Hepatocyte (in vitro differentiated cells): ENCODE measurements around the gene TRIM46. TPM values are rescaled to one million over a fixed set of nuclear protein-coding genes. Genes with fewer than 3 reads are reported as not detected.
A peak's percentile ranks its signal among the peaks of the same experiment; 100 is the strongest.

ENCODE experiments used
- DNase-seq: peaks from one replicate; pipeline ENCODE4 v3.0.0-alpha.2; 2016; ENCODE audit warnings: low spot score
- H2AFZ ChIP-seq: fragments of 200-600 bp; sonication (generic); 2 replicates; pipeline ENCODE4 v1.6.0; 2016; ENCODE audit warnings: antibody characterized with exemption, mild to moderate bottlenecking
- H3K27ac ChIP-seq: fragments of 200-600 bp; sonication (generic); 2 replicates; pipeline ENCODE4 v1.5.1; 2016; ENCODE audit warnings: mild to moderate bottlenecking
- H3K27me3 ChIP-seq: fragments of 200-600 bp; sonication (generic); 2 replicates; pipeline ENCODE4 v1.6.1; 2016
- H3K36me3 ChIP-seq: fragments of 200-600 bp; sonication (generic); replicated peaks from 2 replicates; pipeline ENCODE4 v1.5.1; 2016; ENCODE audit warnings: low read depth; ENCODE audit not compliant: insufficient read depth
- H3K4me1 ChIP-seq: fragments of 200-600 bp; sonication (generic); 2 replicates; pipeline ENCODE4 v1.5.1; 2016; ENCODE audit warnings: mild to moderate bottlenecking, moderate library complexity; ENCODE audit not compliant: insufficient read depth
- H3K4me2 ChIP-seq: fragments of 200-600 bp; sonication (generic); 2 replicates; pipeline ENCODE4 v1.6.0; 2016
- H3K4me3 ChIP-seq: fragments of 200-600 bp; sonication (generic); 2 replicates; pipeline ENCODE4 v1.5.1; 2016; ENCODE audit warnings: mild to moderate bottlenecking
- H3K79me2 ChIP-seq: fragments of 200-600 bp; sonication (generic); 2 replicates; pipeline ENCODE4 v1.6.0; 2017; ENCODE audit warnings: mild to moderate bottlenecking
- H3K9me2 ChIP-seq: fragments of 200-600 bp; sonication (generic); replicated peaks from 2 replicates; pipeline ENCODE4 v1.6.0; 2017; ENCODE audit warnings: mild to moderate bottlenecking; ENCODE audit not compliant: insufficient read depth
- H3K9me3 ChIP-seq: fragments of 200-600 bp; sonication (generic); 2 replicates; pipeline ENCODE4 v1.5.1; 2016; ENCODE audit warnings: low read depth, mild to moderate bottlenecking
- H4K20me1 ChIP-seq: fragments of 200-600 bp; sonication (generic); 2 replicates; pipeline ENCODE4 v1.6.0; 2016; ENCODE audit warnings: mild to moderate bottlenecking; ENCODE audit not compliant: insufficient read depth, poor library complexity, severe bottlenecking
- CTCF ChIP-seq: fragments of 200-600 bp; sonication (generic); IDR thresholded peaks from 2 replicates; pipeline ENCODE4 v1.5.1; 2016; ENCODE audit warnings: antibody characterized with exemption, mild to moderate bottlenecking; ENCODE audit not compliant: poor library complexity
- EZH2 ChIP-seq: fragments of 200-600 bp; sonication (generic); IDR thresholded peaks from 2 replicates; pipeline ENCODE4 v1.6.1; 2016; ENCODE audit warnings: antibody characterized with exemption, mild to moderate bottlenecking, borderline replicate concordance
- EZH2phosphoT487 ChIP-seq: fragments of 200-600 bp; sonication (generic); IDR thresholded peaks from one replicate; pipeline ENCODE4 v1.6.1; 2018; ENCODE audit warnings: antibody characterized with exemption, mild to moderate bottlenecking, low read depth, moderate library complexity; ENCODE audit not compliant: unreplicated experiment, severe bottlenecking
- WGBS: methylation state at CpG from one replicate; pipeline ENCODE4 v1.1.6; 2016; ENCODE audit warnings: low lambda C conversion rate; ENCODE audit errors: missing lambda C conversion rate; 5-methylcytosine and 5-hydroxymethylcytosine counted together
- polyA plus RNA-seq: library from polyadenylated mRNA; unstranded; fragments of >200 nt; fragmentation: Nextera tagmentation; extraction: Ambion mirVana; gene quantifications from 2 replicates; pipeline ENCODE4 v1.2.1, GENCODE V29; 2016
- total RNA-seq: library from RNA; depleted of rRNA; stranded (reverse); fragments of >200 nt; gene quantifications from 2 replicates; pipeline ENCODE4 v1.2.3, GENCODE V29; 2014

TRIM46 gene
- total and polyA plus RNA-seq, 2 experiments from 2014 or later: 1.2 to 2.1 TPM

GRCh38 chr1:155134880-155135414, 38.7 kb upstream of the TRIM46 start:
- Histone ChIP-seq H3K9me3 (no peaks in the 10 kb centered on the region), H3K27me3 (no peaks in the 10 kb centered on the region), H3K79me2 (peaks cover 53% of the 10 kb centered on the region), H2AFZ (no peak overlapping the region), H3K4me3 (peak overlapping the region; percentile 46), H3K9me2 (no peaks in the 10 kb centered on the region), H3K36me3 (no peaks in the 10 kb centered on the region), H4K20me1 (no peaks in the 10 kb centered on the region), H3K4me1 (peaks cover 37% of the 10 kb centered on the region), H3K27ac (peak overlapping the region; percentile 99), H3K4me2 (peak overlapping the region; percentile 81)
- TF ChIP-seq EZH2 (no peak), EZH2phosphoT487 (no peak), CTCF (no peak)
- WGBS: 11% methylated on average over 18 of the region's 18 CpGs
- DNase-seq: peak; percentile 97

- peak within 1 kb of the TSS; percentile 81 for H3K4me2 ChIP-seq
- peaks cover 37% of the 10 kb centered on the region for H3K4me1 ChIP-seq
- H3K4me3 ChIP-seq: peak within 1 kb of the TSS; percentile 46
- no peaks in the 10 kb centered on the region for H4K20me1 ChIP-seq
- no peak for TF ChIP-seq CTCF
- TF ChIP-seq EZH2phosphoT487: no peak
- TF ChIP-seq EZH2: no peak
- no peaks in the 10 kb centered on the region for H3K36me3 ChIP-seq
- peaks cover 49% of the 10 kb centered on the region for H3K79me2 ChIP-seq
- peak; percentile 99 for DNase-seq
- H3K9me2 ChIP-seq: no peaks in the 10 kb centered on the region
- peak within 1 kb of the TSS; percentile 66 for H2AFZ ChIP-seq
- H3K27ac ChIP-seq: peak within 1 kb of the TSS; percentile 99
- H3K9me3 ChIP-seq: no peaks in the 10 kb centered on the region
- H3K27me3 ChIP-seq: no peaks in the 10 kb centered on the region
- under 1% methylated on average over 34 of the region's 52 CpGs for WGBS
These were observed 38.1 kb upstream of the TRIM46 start, which contains the start of gene SLC50A1 for GRCh38 chr1:155135415-155136028. TSS of gene SLC50A1 (plus strand) at chr1:155135852. CDS start at chr1:155135912, 60 bp downstream.

- DNase-seq: no peak
- no peak overlapping the region for H2AFZ ChIP-seq
- WGBS: 54% methylated on average over 6 of the region's 6 CpGs
- H4K20me1 ChIP-seq: no peaks in the 10 kb centered on the region
- peak overlapping the region; percentile 99 for H3K27ac ChIP-seq
- no peaks in the 10 kb centered on the region for H3K27me3 ChIP-seq
- H3K4me3 ChIP-seq: peak overlapping the region; percentile 40
- no peaks in the 10 kb centered on the region for H3K9me3 ChIP-seq
- H3K36me3 ChIP-seq: no peaks in the 10 kb centered on the region
- H3K4me2 ChIP-seq: peak overlapping the region; percentile 81
- peaks cover 34% of the 10 kb centered on the region for H3K4me1 ChIP-seq
- TF ChIP-seq CTCF: no peak
- TF ChIP-seq EZH2: no peak
- TF ChIP-seq EZH2phosphoT487: no peak
- H3K9me2 ChIP-seq: no peaks in the 10 kb centered on the region
- peaks cover 37% of the 10 kb centered on the region for H3K79me2 ChIP-seq
These were observed 36.9 kb upstream of the TRIM46 start for GRCh38 chr1:155136748-155137147.
